Esophagus squamous epithelium (tissue), 5 donors: Measurements from ENCODE around the gene HBD. TPM values are rescaled to one million over a fixed set of nuclear protein-coding genes. Genes with fewer than 3 reads are reported as not detected.

Source experiments
- DNase-seq: peaks from one replicate; lab custom pipeline; 2025; lab: John Stamatoyannopoulos, UW
- H3K27ac ChIP-seq, 4 donors: fragments of 200-600 bp; sonication (generic); one replicate each; pipeline ENCODE4 v1.5.1; 2016 to 2019; ENCODE audit warnings: mild to moderate bottlenecking in 1 of 4
- H3K27me3 ChIP-seq, 4 donors: fragments of 200-600 bp; sonication (generic); 1 replicate in 3 of 4; 2 replicates in 1 of 4; pipeline versions ENCODE4 v1.5.1 to v1.6.0; 2017 to 2021; ENCODE audit warnings: antibody characterized with exemption in 1 of 4
- H3K36me3 ChIP-seq, 3 donors: fragments of 200-600 bp; sonication (generic); one replicate each; pipeline ENCODE4 v1.5.1; 2016 to 2019
- H3K4me1 ChIP-seq, 3 donors: fragments of 200-600 bp; sonication (generic); one replicate each; pipeline ENCODE4 v1.5.1; 2017 to 2019
- H3K4me3 ChIP-seq, 4 donors: fragments of 200-600 bp; sonication (generic); 1 replicate in 3 of 4; 2 replicates in 1 of 4; pipeline ENCODE4 v1.5.1; 2016 to 2019; ENCODE audit warnings: mild to moderate bottlenecking in 2 of 4, moderate library complexity in 1 of 4
- H3K9me3 ChIP-seq, 3 donors: fragments of 200-600 bp; sonication (generic); one replicate each; pipeline ENCODE4 v1.5.1; 2016 to 2019
- CTCF ChIP-seq, 6 experiments: fragments of 450-650 bp in 4 of 6; fragments of 200-600 bp in 2 of 6; sonication (generic) in 2 of 6; IDR thresholded peaks; one replicate each; pipeline ENCODE4 v1.5.1; 2016 to 2019; ENCODE audit warnings: antibody characterized with exemption in 6 of 6, mild to moderate bottlenecking in 4 of 6, moderate library complexity in 4 of 6
- POLR2A ChIP-seq, 4 donors: fragments of 450-650 bp; IDR thresholded peaks; one replicate each; pipeline ENCODE4 v1.6.1; 2017; ENCODE audit warnings: antibody characterized with exemption in 4 of 4, mild to moderate bottlenecking in 4 of 4, moderate library complexity in 3 of 4
- WGBS, 2 donors: methylation state at CpG; one replicate each; pipeline ENCODE4 v1.1.5; 2018; 5-methylcytosine and 5-hydroxymethylcytosine counted together
- intact Hi-C: fragments of 100-400 bp; cut with DNase I; formaldehyde crosslinking; loops from one replicate; pipeline ENCODE4 v1.15.0; 2022
- total RNA-seq, 4 donors: library from RNA; depleted of rRNA; stranded (reverse); fragments of >200 nt; gene quantifications; one replicate each; pipeline ENCODE4 v1.1.0, GENCODE V29; 2016
- donor health status: DM: yes; HTN: yes; CAD: no.

HBD gene
- total RNA-seq, 4 donors from 2014 or later = not detected

- H3K27ac ChIP-seq = no peak overlapping the region
- no peak overlapping the region for H3K4me3 ChIP-seq
- no peak for DNase-seq
- H3K4me1 ChIP-seq = peaks cover 0 to 6% (median 0%) of the 10 kb centered on the region in 3 donors
- WGBS, 2 donors = 13 to 21% methylated on average over 3 of the region's 3 CpGs
- no peaks in the 10 kb centered on the region for H3K27me3 ChIP-seq
- no peaks in the 10 kb centered on the region for H3K36me3 ChIP-seq
- no peaks in the 10 kb centered on the region for H3K9me3 ChIP-seq
- intact Hi-C loops = no loop called here
- no peak for TF ChIP-seq POLR2A (IDR thresholded peaks at IDR 0.05)
- TF ChIP-seq CTCF (IDR thresholded peaks at IDR 0.05) = no peak
Measured at GRCh38 chr11:5280582-5281102, 46.4 kb upstream of the HBD start.

GRCh38 chr11:5279471-5280090, 45.3 kb upstream of the HBD start:
- Histone ChIP-seq H3K9me3 (no peaks in the 10 kb centered on the region), H3K27ac (no peak overlapping the region), H3K27me3 (no peaks in the 10 kb centered on the region), H3K4me1 (peaks cover 0 to 6% (median 0%) of the 10 kb centered on the region in 3 donors), H3K4me3 (no peak overlapping the region), H3K36me3 (no peaks in the 10 kb centered on the region)
- no peak for DNase-seq
- intact Hi-C loops = no loop called here
- TF ChIP-seq CTCF (IDR thresholded peaks at IDR 0.05) (no peak), POLR2A (IDR thresholded peaks at IDR 0.05) (no peak)
- 78 to 81% methylated on average over 4 of the region's 4 CpGs for WGBS, 2 donors

- Histone ChIP-seq H3K36me3 (no peaks in the 10 kb centered on the region), H3K27me3 (no peaks in the 10 kb centered on the region), H3K4me1 (peaks cover 0 to 6% (median 0%) of the 10 kb centered on the region in 3 donors), H3K27ac (no peak overlapping the region), H3K9me3 (no peaks in the 10 kb centered on the region), H3K4me3 (no peak overlapping the region)
- DNase-seq = no peak
- 30 to 100% methylated on average over 1 of the region's 1 CpG for WGBS, 2 donors
- TF ChIP-seq POLR2A (IDR thresholded peaks at IDR 0.05) (no peak), CTCF (IDR thresholded peaks at IDR 0.05) (no peak)
- intact Hi-C loops = no loop called here
Measured at GRCh38 chr11:5277807-5278382, 43.6 kb upstream of the HBD start.

GRCh38 chr11:5276697-5277096, 42.4 kb upstream of the HBD start:
- intact Hi-C loops = no loop called here
- H3K4me3 ChIP-seq = no peak overlapping the region
- no peaks in the 10 kb centered on the region for H3K27me3 ChIP-seq
- no peak for TF ChIP-seq POLR2A (IDR thresholded peaks at IDR 0.05)
- no peak for TF ChIP-seq CTCF (IDR thresholded peaks at IDR 0.05)
- no peak overlapping the region for H3K27ac ChIP-seq
- no peaks in the 10 kb centered on the region for H3K9me3 ChIP-seq
- no peak for DNase-seq
- no peaks in the 10 kb centered on the region for H3K36me3 ChIP-seq
- peaks cover 0 to 6% (median 0%) of the 10 kb centered on the region in 3 donors for H3K4me1 ChIP-seq
- 55 to 62% methylated on average over 2 of the region's 2 CpGs for WGBS, 2 donors

GRCh38 chr11:5275369-5276110, 41.3 kb upstream of the HBD start:
- TF ChIP-seq CTCF (IDR thresholded peaks at IDR 0.05) (no peak), POLR2A (IDR thresholded peaks at IDR 0.05) (no peak)
- Histone ChIP-seq H3K27ac (no peak overlapping the region), H3K27me3 (no peaks in the 10 kb centered on the region), H3K9me3 (no peaks in the 10 kb centered on the region), H3K4me1 (peaks cover 0 to 2% (median 0%) of the 10 kb centered on the region in 3 donors), H3K36me3 (no peaks in the 10 kb centered on the region), H3K4me3 (no peak overlapping the region)
- 64 to 68% methylated on average over 6 of the region's 6 CpGs for WGBS, 2 donors
- intact Hi-C loops = no loop called here
- DNase-seq = no peak
